HUES6 (cell line): ENCODE data around the gene PRPSAP1.
"Not testable (repeated sequence)": the region's sequence is repeated elsewhere in the genome, so short reads cannot be mapped to it uniquely, and the experiment has no call there.

ENCODE experiments used
- H3K27ac ChIP-seq: 2 replicates; pipeline ENCODE4 v1.7.0; 2013; ENCODE audit warnings: low read depth, mild to moderate bottlenecking, low read length, inconsistent platforms
- H3K27me3 ChIP-seq: 2 replicates; pipeline ENCODE4 v1.6.1; 2013; ENCODE audit warnings: low read length; ENCODE audit not compliant: control insufficient read depth, insufficient read depth
- H3K36me3 ChIP-seq: 2 replicates; pipeline ENCODE4 v1.6.1; 2013; ENCODE audit warnings: low read length; ENCODE audit not compliant: control insufficient read depth, insufficient read depth
- H3K4me1 ChIP-seq: 2 replicates; pipeline ENCODE4 v1.6.1; 2013; ENCODE audit warnings: low read length; ENCODE audit not compliant: control insufficient read depth, insufficient read depth
- H3K4me3 ChIP-seq: 2 replicates; pipeline ENCODE4 v1.5.1; 2013; ENCODE audit warnings: low read depth, low read length
- H3K9ac ChIP-seq: one replicate; pipeline ENCODE4 v1.6.1; 2013; ENCODE audit warnings: mild to moderate bottlenecking, low read length
- H3K9me3 ChIP-seq: 2 replicates; pipeline ENCODE4 v1.6.1; 2013; ENCODE audit warnings: low read depth, low read length; ENCODE audit not compliant: control insufficient read depth, insufficient read depth

PRPSAP1 gene

DNA sequence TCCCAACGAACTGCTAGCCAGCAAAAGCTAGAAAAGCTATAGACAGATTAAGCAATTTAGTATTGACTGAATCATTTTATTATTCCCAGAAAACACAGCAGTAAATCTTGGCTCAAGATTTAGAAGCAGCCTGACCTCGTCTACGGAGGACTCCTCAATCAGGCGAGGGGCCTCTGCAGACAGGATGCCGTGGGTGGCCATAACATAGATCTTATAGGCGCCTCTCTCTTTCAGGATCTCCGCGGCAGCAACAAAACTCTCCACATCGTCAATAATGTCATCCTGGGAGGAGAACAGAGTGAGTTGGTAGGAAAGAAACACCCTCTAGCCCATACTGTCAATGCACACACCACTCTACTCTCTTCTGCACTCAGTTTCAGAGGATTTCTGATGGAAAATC lies 41.0 kb downstream of the PRPSAP1 start:
- Histone ChIP-seq H3K4me1 (no peaks in the 10 kb centered on the region), H3K4me3 (no peak overlapping the region), H3K27me3 (no peaks in the 10 kb centered on the region), H3K27ac (no peak overlapping the region), H3K9ac (no peak overlapping the region), H3K36me3 (peaks cover 28% of the 10 kb centered on the region), H3K9me3 (no peaks in the 10 kb centered on the region)

DNA sequence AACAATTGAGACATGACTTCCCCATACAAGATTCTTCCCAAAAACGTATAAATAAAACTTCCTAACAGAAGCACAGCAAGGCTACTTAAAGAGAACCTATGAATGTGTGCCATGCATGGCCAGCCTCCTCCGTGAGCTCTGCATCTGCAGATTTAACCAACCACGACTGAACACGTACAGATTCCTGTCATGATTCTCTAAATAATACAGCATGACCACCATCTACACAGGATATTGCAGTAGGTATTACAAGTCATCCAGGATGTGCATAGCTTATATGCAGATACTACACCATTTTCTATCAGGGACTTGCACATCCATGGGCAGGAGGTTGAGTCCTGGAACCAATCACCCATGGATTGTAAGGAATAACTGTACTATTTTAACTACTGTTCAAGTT lies 44.3 kb downstream of the PRPSAP1 start:
- Histone ChIP-seq H3K27ac (no peak overlapping the region), H3K36me3 (peaks cover 30% of the 10 kb centered on the region)

DNA sequence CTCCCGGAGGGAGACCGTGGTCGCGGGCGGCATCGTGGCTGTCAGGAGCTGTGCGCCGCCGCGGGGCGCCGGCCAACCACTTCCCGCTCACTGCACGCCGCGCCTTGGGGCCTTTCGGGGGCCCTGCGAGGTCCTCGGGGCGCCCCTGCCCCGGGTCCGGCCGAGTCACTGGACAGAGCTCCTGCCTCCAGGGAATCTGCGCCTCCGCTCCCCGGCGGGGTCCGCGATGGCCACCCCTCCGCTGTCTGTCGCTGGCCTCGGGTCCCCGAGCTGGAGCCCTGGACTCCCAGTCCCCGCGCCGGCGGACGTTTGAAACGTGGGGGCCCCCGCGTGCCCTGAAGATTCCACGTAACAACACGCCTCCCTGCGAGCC lies 45.8 kb downstream of the PRPSAP1 start, which contains the start of gene QRICH2:
Gene QRICH2, minus strand, starts transcription at position 311 of the 373 bp plus-strand sequence. Its CDS starts 278 bp downstream, at position 33.
- no peak within 1 kb of the TSS for H3K9ac ChIP-seq
- H3K36me3 ChIP-seq, result peaks cover 22% of the 10 kb centered on the region
- no peaks in the 10 kb centered on the region for H3K27me3 ChIP-seq
- no peak within 1 kb of the TSS for H3K27ac ChIP-seq
- no peaks in the 10 kb centered on the region for H3K4me1 ChIP-seq
- H3K4me3 ChIP-seq, result no peak within 1 kb of the TSS
- no peaks in the 10 kb centered on the region for H3K9me3 ChIP-seq

More for the DNA sequence above, 44.3 kb downstream of the PRPSAP1 start:
- no peaks in the 10 kb centered on the region for H3K27me3 ChIP-seq
- H3K4me1 ChIP-seq, result no peaks in the 10 kb centered on the region
- H3K4me3 ChIP-seq, result no peak overlapping the region
- H3K9ac ChIP-seq, result no peak overlapping the region
- no peaks in the 10 kb centered on the region for H3K9me3 ChIP-seq

DNA sequence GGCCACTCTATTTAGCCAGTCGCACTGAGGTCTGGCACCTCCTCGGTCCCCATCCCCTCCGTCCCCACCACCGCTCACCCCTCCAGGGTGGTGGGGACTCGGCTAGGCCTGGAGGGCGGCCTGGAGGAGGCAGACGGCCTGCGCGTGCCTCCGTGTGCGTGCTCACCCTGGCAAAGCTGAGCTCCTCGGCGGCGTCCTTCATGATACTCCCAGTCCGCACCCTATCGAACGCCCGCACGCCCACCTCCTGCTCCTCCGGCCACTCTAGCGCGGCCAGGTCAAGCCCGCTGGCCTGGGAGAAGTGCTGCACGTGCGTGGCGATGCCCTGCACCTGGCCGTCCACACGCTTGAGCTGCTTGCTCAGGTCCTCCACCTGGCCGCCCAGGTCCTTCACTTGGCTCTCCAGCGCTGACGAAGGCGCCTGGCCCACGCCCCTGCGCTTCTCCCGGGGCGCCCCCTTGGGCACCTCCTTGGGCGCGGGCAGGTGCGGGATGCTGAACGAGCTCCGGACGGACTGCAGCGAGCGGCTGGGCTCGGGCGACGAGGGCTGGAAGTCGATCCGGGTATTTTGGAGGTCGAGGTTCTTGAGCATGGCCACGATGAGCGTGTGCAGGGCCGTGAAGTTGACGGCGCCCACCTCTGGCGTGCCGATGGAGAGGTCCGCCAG lies 46.3 kb downstream of the PRPSAP1 start:
- Histone ChIP-seq H3K4me1 (no peaks in the 10 kb centered on the region), H3K4me3 (no peak overlapping the region), H3K27ac (no peak overlapping the region), H3K9ac (no peak overlapping the region), H3K36me3 (peaks cover 17% of the 10 kb centered on the region; the same call in 1 of the 2 replicates), H3K9me3 (no peaks in the 10 kb centered on the region), H3K27me3 (no peaks in the 10 kb centered on the region)

DNA sequence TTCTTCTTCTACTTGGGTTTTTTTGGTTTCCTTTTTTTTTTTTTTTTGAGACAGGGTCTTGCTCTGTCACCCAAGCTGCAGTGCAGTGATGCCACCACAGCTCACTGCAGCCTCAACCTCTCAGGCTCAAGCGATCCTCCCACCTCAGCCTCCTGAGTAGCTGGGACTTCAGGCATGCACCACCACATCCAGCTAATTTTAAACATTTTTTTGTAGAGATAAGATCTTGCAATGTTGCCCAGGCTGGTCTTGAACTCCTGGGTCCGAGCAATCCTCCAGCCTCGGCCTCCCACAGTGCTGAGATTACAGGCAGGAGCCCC lies 48.6 kb downstream of the PRPSAP1 start:
- not testable (repeated sequence) for H3K4me3 ChIP-seq, H3K36me3 ChIP-seq, H3K9ac ChIP-seq, H3K4me1 ChIP-seq, H3K27me3 ChIP-seq, H3K9me3 ChIP-seq, H3K27ac ChIP-seq

DNA sequence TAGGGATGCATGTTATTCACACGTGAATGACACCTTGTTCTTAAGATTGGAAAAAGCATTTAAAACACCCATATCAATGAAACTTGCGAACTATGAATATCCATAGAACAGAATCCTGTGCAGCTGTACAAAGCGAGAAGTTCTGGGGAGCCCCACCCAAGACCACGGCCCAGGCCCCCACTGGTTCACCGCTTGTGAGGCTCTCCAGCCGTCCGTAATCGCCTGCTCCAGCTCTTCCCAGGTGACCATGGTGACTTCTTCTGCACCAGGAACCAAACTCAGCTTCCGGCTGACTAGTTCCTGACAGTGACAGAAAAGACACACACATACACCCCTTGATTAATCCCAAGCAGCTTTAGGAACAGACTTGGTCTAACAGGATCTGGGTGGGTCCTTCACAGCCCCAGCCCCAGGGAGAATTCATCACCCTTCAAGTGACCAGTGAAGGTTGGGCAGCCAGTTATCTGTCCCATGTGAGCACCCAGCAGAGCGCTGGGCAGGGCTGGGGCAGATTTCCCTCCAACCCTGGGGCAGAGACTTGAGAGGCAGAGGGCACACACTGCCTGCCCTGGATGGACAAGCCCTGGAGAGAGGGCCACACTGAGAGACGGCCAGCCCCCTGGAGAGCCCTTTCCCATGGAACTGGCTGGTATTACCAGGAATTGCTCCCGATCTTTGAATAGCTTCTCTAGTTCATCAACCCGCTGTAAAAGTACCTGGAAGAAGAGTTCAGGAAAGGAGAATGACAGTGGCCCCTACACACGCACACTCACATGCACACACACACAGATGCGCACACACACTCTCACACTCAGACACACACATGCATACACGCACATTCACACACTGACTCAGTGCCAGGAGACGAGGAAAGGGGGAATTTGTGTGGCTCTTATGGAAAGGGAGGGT lies 49.2 kb downstream of the PRPSAP1 start:
- Histone ChIP-seq H3K9me3 (no peaks in the 10 kb centered on the region), H3K36me3 (peaks cover 7% of the 10 kb centered on the region; the same call in 1 of the 2 replicates), H3K4me1 (no peaks in the 10 kb centered on the region), H3K27me3 (no peaks in the 10 kb centered on the region), H3K4me3 (no peak overlapping the region), H3K9ac (no peak overlapping the region), H3K27ac (no peak overlapping the region)

DNA sequence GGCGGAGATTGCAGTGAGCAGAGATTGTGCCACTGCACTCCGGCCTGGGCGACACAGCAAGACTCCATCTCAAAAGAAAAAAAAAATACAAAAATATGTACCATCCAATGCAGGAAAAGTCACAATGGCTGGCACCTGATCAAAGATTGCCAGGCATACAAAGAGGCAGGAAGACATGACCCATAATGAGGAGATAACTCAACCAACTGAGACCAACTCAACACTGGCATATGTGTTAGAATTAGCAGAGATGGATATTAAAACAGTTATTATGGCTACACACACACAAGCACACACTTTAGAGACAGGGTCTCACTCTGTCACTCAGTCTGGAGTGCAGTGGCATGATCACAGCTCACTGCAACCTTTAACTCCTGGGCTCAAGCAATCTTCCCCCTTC lies 56.3 kb downstream of the PRPSAP1 start:
- no peak overlapping the region for H3K4me3 ChIP-seq
- H3K9ac ChIP-seq, result no peak overlapping the region
- no peaks in the 10 kb centered on the region for H3K27me3 ChIP-seq
- H3K27ac ChIP-seq, result no peak overlapping the region
- H3K4me1 ChIP-seq, result no peaks in the 10 kb centered on the region
- H3K9me3 ChIP-seq, result no peaks in the 10 kb centered on the region
- peaks cover 5% of the 10 kb centered on the region; the same call in 1 of the 2 replicates for H3K36me3 ChIP-seq

DNA sequence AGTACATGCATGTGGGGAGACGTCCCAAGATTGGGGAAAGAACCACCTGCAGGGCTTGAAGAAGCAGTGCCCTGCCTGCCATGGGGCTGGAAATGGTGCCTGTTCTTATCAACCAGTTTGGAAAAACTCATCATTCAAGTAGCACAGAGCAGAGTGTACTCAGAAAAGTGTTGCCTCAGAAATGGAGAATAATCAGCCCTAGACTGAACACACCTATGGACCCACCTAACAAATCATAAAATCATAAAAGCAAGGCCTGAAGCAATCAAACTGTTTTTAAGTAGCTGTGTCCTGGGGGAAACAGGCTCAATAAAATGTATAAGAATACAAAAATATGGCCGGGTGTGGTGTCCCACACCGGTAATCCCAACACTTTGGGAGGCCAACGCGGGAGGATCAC lies 56.8 kb downstream of the PRPSAP1 start:
- H3K9me3 ChIP-seq, result no peaks in the 10 kb centered on the region
- peaks cover 5% of the 10 kb centered on the region; the same call in 1 of the 2 replicates for H3K36me3 ChIP-seq
- H3K27me3 ChIP-seq, result no peaks in the 10 kb centered on the region
- no peak overlapping the region for H3K9ac ChIP-seq
- H3K27ac ChIP-seq, result no peak overlapping the region
- H3K4me3 ChIP-seq, result no peak overlapping the region
- no peaks in the 10 kb centered on the region for H3K4me1 ChIP-seq

DNA sequence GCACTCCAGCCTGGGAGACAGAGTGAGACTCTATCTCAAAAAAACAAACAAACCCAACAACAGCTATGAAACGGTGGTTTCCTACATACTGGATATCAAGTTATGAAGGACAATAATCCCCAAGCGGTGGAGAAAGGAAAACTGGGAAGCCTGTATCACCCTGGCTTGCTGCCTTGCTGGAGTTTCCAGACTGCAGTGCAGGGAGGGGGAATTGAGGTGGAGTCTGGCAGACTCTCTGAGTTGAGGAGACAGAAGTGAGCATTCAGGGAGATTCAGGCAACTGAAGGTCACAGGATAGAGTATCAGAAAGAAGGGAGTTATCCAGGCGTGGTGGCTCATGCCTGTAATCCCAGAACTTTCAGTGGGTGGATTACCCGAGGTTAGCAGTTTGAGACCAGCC lies 57.5 kb downstream of the PRPSAP1 start:
- Histone ChIP-seq H3K27ac (no peak overlapping the region), H3K27me3 (no peaks in the 10 kb centered on the region), H3K4me3 (no peak overlapping the region), H3K9me3 (no peaks in the 10 kb centered on the region), H3K36me3 (peaks cover 9% of the 10 kb centered on the region; the same call in 1 of the 2 replicates), H3K4me1 (no peaks in the 10 kb centered on the region), H3K9ac (no peak overlapping the region)

DNA sequence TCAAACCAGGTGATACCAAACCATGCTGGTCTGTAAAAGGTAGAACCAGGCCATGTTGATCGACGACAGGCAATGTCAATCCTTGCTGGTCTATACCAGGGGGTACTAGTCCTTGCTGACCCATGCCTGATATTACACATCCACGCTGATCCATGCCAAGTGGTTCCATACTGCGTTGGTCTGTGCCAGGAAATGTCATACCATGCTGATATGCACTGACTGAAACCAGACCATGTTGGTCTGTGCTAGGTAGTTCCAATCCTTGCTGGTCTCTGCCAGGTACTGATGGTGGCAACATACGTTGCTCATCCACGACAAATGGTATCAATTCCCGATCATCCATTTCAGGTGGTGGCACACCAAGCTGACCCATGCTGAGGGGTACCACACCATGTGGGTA lies 60.6 kb downstream of the PRPSAP1 start:
- Histone ChIP-seq H3K9me3 (no peaks in the 10 kb centered on the region), H3K9ac (no peak overlapping the region), H3K27me3 (no peaks in the 10 kb centered on the region), H3K36me3 (peaks cover 15% of the 10 kb centered on the region; the same call in 1 of the 2 replicates), H3K27ac (no peak overlapping the region), H3K4me3 (no peak overlapping the region), H3K4me1 (no peaks in the 10 kb centered on the region)

DNA sequence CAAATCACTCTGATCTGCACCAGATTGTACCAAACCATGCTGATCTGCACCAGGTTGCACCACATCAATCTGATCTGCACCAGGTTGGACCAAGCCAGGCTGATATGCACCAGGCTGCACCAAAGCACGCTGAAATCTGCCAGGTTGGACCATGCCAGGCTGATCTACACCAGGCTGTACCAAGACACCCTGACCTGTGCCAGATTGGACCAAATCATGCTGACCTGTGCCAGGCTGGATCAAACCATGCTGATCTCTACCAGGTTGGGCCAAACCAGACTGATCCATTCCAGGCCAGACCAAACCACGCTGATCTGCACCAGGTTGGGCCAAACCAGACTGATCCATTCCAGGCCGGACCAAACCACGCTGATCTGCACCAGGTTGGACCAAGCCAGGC lies 61.1 kb downstream of the PRPSAP1 start:
- no peaks in the 10 kb centered on the region for H3K4me1 ChIP-seq
- H3K27me3 ChIP-seq, result no peaks in the 10 kb centered on the region
- H3K27ac ChIP-seq, result no peak overlapping the region
- H3K36me3 ChIP-seq, result peaks cover 15% of the 10 kb centered on the region; the same call in 1 of the 2 replicates
- no peak overlapping the region for H3K4me3 ChIP-seq
- H3K9me3 ChIP-seq, result no peaks in the 10 kb centered on the region
- no peak overlapping the region for H3K9ac ChIP-seq
